ENCODE data around the gene SLC8A1.

SLC8A1 gene

GRCh38 chr2:40439473-40439872, 12.4 kb downstream of the SLC8A1 start:
- H3K27ac ChIP-seq = no peak overlapping the region
- H3K36me3 ChIP-seq = no peaks in the 10 kb centered on the region
- no peaks in the 10 kb centered on the region for H3K27me3 ChIP-seq (ENCODE audit: insufficient read depth, low read depth, severe bottlenecking)
- no peak overlapping the region for H3K4me3 ChIP-seq (ENCODE audit: low read depth, low read length)
- TF ChIP-seq CTCF (IDR thresholded peaks at IDR 0.05; ENCODE audit: low read depth, low read length) = no peak
- no peak for DNase-seq
- H3K9me3 ChIP-seq (ENCODE audit: severe bottlenecking) = no peaks in the 10 kb centered on the region

DNA sequence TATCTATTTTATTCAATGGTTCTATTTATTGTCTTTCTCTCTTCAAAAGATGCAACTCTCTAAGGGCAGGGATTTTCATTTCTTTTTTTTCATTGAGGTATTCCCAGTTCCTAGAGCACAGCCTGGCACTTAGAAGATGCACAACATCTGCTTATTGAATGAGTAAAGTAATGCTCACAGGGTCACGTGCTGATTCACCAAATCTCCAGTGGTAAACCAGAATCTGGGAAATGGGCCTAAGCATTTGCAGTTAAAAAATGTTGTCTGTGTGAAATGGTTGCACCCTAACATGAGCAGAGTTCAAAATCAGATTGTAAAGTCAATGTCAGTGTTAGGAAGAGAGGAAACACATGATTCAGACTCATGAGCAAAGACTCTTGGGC, 15.8 kb downstream of the SLC8A1 start:
- Histone ChIP-seq H3K9me3 (ENCODE audit: severe bottlenecking) (no peaks in the 10 kb centered on the region), H3K27ac (no peak overlapping the region), H3K4me3 (ENCODE audit: low read depth, low read length) (no peak overlapping the region), H3K36me3 (no peaks in the 10 kb centered on the region), H3K27me3 (ENCODE audit: insufficient read depth, low read depth, severe bottlenecking) (no peaks in the 10 kb centered on the region)
- no peak for DNase-seq
- TF ChIP-seq CTCF (IDR thresholded peaks at IDR 0.05; ENCODE audit: low read depth, low read length) = no peak

DNA sequence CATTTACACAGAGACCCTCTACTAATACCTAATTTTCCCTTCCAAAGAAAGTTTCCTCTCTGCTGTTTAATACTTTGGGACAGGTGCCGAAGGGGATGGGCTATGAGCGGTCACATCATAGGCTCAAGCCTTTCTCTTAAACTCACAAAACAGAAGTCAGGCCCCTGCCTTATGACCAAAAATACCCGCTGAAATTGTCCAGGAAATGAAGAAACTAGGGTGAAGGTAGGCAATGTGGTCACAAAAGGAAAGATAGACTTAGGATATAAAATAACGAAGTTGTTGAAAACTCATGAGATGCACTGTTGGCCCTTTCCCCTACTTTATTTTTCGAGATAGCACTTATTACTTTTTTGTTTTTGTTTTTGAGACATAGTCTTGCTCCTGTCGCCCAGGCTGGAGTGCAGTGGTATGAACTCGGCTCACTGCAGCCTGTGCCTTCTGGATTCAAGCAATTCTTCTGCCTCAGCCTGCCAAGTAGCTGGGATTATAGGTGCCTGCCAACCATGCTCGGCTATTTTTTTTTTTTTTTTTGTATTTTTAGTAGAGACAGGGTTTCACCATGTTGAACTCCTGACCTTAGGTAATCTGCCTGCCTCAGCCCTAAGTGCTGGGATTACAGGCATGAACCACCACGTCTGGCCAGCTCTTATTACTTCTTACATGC, 16.3 kb downstream of the SLC8A1 start:
- no peak overlapping the region for H3K4me3 ChIP-seq (ENCODE audit: low read depth, low read length)
- no peak for TF ChIP-seq CTCF (IDR thresholded peaks at IDR 0.05; ENCODE audit: low read depth, low read length)
- no peaks in the 10 kb centered on the region for H3K27me3 ChIP-seq (ENCODE audit: insufficient read depth, low read depth, severe bottlenecking)
- H3K36me3 ChIP-seq = no peaks in the 10 kb centered on the region
- no peaks in the 10 kb centered on the region for H3K9me3 ChIP-seq (ENCODE audit: severe bottlenecking)
- no peak overlapping the region for H3K27ac ChIP-seq
- DNase-seq = no peak

DNA sequence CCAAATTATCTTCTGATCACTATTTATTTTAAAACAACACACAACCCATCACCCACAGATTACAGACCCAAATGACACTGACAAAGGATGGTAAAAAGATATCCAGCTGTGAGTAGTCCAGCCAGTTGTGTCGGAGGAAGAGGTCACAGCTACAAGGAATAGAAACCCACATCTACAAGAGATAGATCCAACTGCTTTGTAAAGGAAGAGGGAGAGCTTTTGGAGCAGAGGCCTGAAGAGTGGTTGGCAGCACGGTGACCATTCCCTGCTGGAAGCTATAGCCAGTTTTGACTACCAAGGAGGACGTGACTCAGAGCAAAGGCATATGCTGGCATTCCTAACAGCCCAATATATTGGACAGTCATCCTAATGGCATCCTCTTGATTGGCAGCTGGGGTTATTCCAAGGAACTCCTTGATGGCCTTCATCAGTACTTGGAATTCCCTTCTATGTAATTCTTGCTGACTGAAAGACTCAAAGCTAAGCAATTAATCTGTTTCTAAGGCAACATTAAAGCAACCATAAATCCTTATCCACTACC, 17.1 kb downstream of the SLC8A1 start:
- TF ChIP-seq CTCF (IDR thresholded peaks at IDR 0.05; ENCODE audit: low read depth, low read length) = no peak
- no peak for DNase-seq
- no peaks in the 10 kb centered on the region for H3K36me3 ChIP-seq
- no peaks in the 10 kb centered on the region for H3K9me3 ChIP-seq (ENCODE audit: severe bottlenecking)
- H3K27me3 ChIP-seq (ENCODE audit: insufficient read depth, low read depth, severe bottlenecking) = no peaks in the 10 kb centered on the region
- no peak overlapping the region for H3K4me3 ChIP-seq (ENCODE audit: low read depth, low read length)
- no peak overlapping the region for H3K27ac ChIP-seq

DNA sequence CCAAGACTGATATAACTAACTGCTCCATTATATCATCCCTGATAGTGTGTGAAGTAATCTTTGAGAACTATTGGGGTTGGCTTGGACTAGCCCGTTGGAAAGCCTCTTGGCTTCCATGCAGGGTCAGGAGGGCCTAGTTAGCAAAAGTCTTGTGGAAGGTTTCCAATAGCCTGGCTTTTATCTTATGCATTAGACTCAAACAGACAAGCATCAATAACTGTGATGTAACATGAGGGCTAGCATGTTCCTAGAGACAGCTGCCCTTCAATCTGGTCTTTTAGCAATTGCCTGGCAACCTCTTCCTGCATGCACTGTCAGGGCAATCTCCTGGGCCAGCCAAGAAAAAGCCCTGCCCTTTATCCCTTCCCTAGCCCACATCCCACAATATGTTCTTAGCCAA, 18.2 kb downstream of the SLC8A1 start:
- no peak overlapping the region for H3K27ac ChIP-seq
- no peak for DNase-seq
- no peaks in the 10 kb centered on the region for H3K27me3 ChIP-seq (ENCODE audit: insufficient read depth, low read depth, severe bottlenecking)
- no peak for TF ChIP-seq CTCF (IDR thresholded peaks at IDR 0.05; ENCODE audit: low read depth, low read length)
- no peaks in the 10 kb centered on the region for H3K36me3 ChIP-seq
- no peak overlapping the region for H3K4me3 ChIP-seq (ENCODE audit: low read depth, low read length)
- H3K9me3 ChIP-seq (ENCODE audit: severe bottlenecking) = no peaks in the 10 kb centered on the region
